Psoas muscle (tissue), 8 donors: Measurements from ENCODE around the gene GPX2. TPM values are rescaled to one million over a fixed set of nuclear protein-coding genes. Genes with fewer than 3 reads are reported as not detected.
"Not testable (repeated sequence)": the region's sequence is repeated elsewhere in the genome, so short reads cannot be mapped to it uniquely, and the experiment has no call there.

Experiments
- ATAC-seq, 4 donors: fragments of 200-7000 bp; cut with Tn5 transposase; one replicate each; pipeline ENCODE4 v1.9.1; 2020; ENCODE audit warnings: moderate library complexity in 3 of 4, mild to moderate bottlenecking in 2 of 4
- DNase-seq, 2 donors: peaks; one replicate each; pipeline ENCODE4 v3.0.0-alpha.2; 2020
- H3K27ac ChIP-seq: fragments of 200-600 bp; one replicate; pipeline ENCODE4 v1.8.0; 2022
- H3K27me3 ChIP-seq, 3 donors: fragments of 200-600 bp in 1 of 3; one replicate each; pipeline versions ENCODE4 v1.6.1 to v1.8.0; 2013 to 2022; ENCODE audit warnings: low read length in 2 of 3, mild to moderate bottlenecking in 2 of 3, moderate library complexity in 1 of 3; ENCODE audit not compliant: insufficient read depth in 3 of 3
- H3K36me3 ChIP-seq, 2 donors: fragments of 200-600 bp in 1 of 2; one replicate each; pipeline versions ENCODE4 v1.6.1 to v1.8.0; 2013 to 2022; ENCODE audit warnings: low read depth in 1 of 2, mild to moderate bottlenecking in 1 of 2, moderate library complexity in 1 of 2; ENCODE audit not compliant: insufficient read depth in 1 of 2
- H3K4me1 ChIP-seq: fragments of 200-600 bp; one replicate; pipeline ENCODE4 v1.8.0; 2022
- H3K4me3 ChIP-seq: fragments of 200-600 bp; one replicate; pipeline ENCODE4 v1.8.0; 2022; ENCODE audit warnings: mild to moderate bottlenecking
- H3K9me3 ChIP-seq: fragments of 200-600 bp; one replicate; pipeline ENCODE4 v1.8.0; 2022
- WGBS, 3 donors: extraction: QIAGEN DNeasy Blood & Tissue Kit; methylation state at CpG; one replicate each; pipeline versions ENCODE4 v1.1.6 to v1.1.7; 2013; 5-methylcytosine and 5-hydroxymethylcytosine counted together
- intact Hi-C, 2 donors: fragments of 100-400 bp; cut with DNase I; formaldehyde crosslinking; loops; one replicate each; pipeline versions ENCODE4 v1.11.0 to v1.14.2; 2022
- polyA plus RNA-seq, 3 donors: library from polyadenylated mRNA; stranded (reverse); fragments of 200-250 nt; gene quantifications; one replicate each; pipeline ENCODE4 v1.2.3, GENCODE V29; 2013
- total RNA-seq, 4 donors: library from RNA; stranded (reverse); fragmentation: NEBNext Ultra II Directional in 2 of 4; extraction: Animal tissue kit (Norgen Biotek cat#: 25700) in 2 of 4; gene quantifications; one replicate each; pipeline versions ENCODE4 v1.2.1 to v1.2.4, GENCODE V29; 2021 to 2023
- TF ChIP-seq, protein P1 (sequence below): fragments of 200-600 bp; IDR thresholded peaks from one replicate; pipeline ENCODE4 v1.8.0; 2022; ENCODE audit warnings: antibody characterized with exemption
- donor health status: healthy with polysubstance abuse.
- donor health status: DM: no; HTN: no; CAD: no; lungs with moderate emphysema.
- donor health status: Bipolar disorder and iron deficiency.
- donor health status: healthy.
- donor health status: DM: yes; HTN: yes; CAD: no.
- donor health status: DM: no; HTN: no; CAD: no.
- donor health status: DM: no; HTN: no; CAD: no.
- donor health status: DM: yes; HTN: yes; CAD: no.

The GPX2 gene
- total and polyA plus RNA-seq, 7 donors = 0.04 to 0.21 TPM; not detected in 5

DNA sequence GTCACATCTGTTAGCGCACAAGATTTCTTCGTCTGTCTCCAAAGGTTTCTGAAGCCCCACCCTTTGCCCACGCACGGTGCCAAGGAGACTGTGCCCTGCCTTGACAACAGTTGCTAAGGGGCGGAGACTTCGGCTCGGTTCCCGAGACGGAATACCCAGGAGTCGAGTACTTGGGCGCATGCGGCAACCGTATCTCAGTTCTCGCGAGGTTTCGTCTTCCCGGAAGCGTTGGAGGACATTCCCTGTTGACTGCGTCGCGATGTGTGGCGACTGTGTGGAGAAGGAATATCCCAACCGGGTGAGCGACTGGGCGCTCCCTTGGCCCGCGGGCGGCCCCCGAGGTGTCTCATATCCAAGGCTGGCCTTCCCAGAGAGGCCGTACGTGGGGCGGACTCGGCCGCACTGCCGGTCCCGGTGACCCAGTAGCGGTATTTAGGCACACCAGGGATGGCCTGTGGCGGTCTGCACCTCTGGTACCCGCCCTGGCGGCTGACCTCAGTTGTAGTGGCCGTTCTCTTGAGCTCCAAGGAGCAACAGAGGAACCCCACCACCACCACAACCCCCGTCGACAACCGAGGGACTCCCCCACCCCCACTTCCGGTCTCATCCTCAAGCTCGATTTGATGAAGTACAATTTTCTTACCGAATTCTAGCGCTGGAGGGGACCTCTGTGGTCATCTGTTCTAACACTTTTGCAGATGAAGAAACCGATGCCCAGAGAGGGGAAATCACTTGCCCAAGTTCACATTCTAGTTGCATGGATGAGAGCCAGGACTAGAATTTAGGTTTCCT, 28.1 kb downstream of the GPX2 start, which contains the start of gene CHURC1:
CHURC1 (plus strand) TSS at position 219 of the 792 bp plus-strand sequence; CDS start at position 260, 41 bp downstream.
- 0% methylated on average over 49 of the region's 49 CpGs for WGBS, 3 donors
- TF ChIP-seq, protein P1, sequence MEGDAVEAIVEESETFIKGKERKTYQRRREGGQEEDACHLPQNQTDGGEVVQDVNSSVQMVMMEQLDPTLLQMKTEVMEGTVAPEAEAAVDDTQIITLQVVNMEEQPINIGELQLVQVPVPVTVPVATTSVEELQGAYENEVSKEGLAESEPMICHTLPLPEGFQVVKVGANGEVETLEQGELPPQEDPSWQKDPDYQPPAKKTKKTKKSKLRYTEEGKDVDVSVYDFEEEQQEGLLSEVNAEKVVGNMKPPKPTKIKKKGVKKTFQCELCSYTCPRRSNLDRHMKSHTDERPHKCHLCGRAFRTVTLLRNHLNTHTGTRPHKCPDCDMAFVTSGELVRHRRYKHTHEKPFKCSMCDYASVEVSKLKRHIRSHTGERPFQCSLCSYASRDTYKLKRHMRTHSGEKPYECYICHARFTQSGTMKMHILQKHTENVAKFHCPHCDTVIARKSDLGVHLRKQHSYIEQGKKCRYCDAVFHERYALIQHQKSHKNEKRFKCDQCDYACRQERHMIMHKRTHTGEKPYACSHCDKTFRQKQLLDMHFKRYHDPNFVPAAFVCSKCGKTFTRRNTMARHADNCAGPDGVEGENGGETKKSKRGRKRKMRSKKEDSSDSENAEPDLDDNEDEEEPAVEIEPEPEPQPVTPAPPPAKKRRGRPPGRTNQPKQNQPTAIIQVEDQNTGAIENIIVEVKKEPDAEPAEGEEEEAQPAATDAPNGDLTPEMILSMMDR = no peak
- DNase-seq (peak; percentile 99), ATAC-seq (peak; percentile 98 to 99 (median 99))
- Histone ChIP-seq H3K4me1 (peaks cover 39% of the 10 kb centered on the region), H3K36me3 (no peaks in the 10 kb centered on the region), H3K27me3 (no peaks in the 10 kb centered on the region), H3K4me3 (peak within 1 kb of the TSS; percentile 99), H3K27ac (peak within 1 kb of the TSS; percentile 100), H3K9me3 (no peaks in the 10 kb centered on the region)
- intact Hi-C loops = no loop called here

DNA sequence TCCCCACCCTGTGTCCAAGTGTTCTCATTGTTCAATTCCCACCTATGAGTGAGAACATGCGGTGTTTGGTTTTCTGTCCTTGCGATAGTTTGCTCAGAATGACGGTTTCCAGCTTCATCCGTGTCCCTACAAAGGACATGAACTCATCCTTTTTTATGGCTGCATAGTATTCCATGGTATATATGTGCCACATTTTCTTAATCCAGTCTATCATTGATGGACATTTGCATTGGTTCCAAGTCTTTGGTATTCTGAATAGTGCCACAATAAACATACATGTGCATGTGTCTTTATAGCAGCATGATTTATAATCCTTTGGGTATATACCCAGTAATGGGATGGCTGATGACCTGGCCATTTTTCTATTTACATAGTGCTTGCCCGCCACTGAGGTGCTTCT, 29.1 kb downstream of the GPX2 start:
- H3K36me3 ChIP-seq, H3K27ac ChIP-seq, DNase-seq, intact Hi-C loops, ATAC-seq, H3K27me3 ChIP-seq, H3K9me3 ChIP-seq: not testable (repeated sequence)
- Histone ChIP-seq H3K4me1 (peaks cover 29% of the 10 kb centered on the region), H3K4me3 (peak overlapping the region; percentile 99)
- 18 to 38% (median 29%) methylated on average over 1 to 4 of the region's 5 CpGs for WGBS, 3 donors

DNA sequence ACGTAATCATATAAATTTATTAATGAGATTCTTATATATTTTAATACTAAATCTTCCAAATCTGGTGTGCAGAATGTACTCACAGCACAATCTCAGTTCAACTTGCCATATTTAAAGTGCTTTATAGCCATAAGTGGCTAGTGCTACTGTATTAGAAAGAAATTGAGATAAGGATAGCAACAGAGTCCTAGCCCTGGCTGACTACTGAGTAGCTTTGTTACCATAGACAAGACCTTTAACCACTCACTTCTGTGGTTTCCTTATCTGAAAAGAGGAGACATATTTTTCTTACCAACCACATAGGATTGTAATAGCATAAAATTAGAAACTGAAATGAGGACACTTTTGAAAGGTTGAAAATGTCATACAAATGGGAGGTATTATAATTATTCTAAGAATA, 30.3 kb downstream of the GPX2 start:
- no peak overlapping the region for H3K27ac ChIP-seq
- TF ChIP-seq, protein P1 = no peak
- intact Hi-C loops = no loop called here

DNA sequence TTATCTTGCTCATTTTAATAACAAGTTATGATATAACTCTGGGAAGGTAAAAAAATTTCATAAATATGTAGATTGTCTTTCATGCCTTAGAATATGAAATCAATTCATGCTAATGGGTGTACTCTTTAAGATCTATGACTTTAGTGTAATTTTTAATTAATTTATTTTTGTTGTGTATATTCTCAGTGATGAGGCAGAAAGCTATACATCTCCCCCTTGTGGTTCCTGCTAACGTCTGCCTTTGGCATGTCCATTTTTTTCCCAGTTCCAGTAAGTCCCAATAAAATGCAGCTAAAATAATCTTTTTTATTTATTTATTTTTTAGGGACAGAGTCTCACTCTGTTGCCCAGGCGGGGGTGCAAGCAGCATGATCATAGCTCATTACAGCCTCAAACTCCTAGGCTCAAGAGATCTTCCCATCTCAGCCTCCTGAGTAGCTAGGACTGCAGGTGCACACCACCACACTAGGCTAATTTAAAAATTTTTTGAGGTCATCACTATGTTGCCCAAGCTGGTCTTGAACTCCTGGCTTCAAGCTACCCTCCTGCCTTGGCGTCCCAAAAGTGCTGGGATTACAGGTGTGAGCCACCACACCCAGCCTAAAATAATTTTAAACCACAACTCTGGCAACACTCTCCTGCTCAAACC, 31.6 kb downstream of the GPX2 start:
- peaks cover 9% of the 10 kb centered on the region for H3K4me1 ChIP-seq
- intact Hi-C loops = no loop called here
- WGBS, 3 donors = 24 to 32% (median 28%) methylated on average over 3 of the region's 3 CpGs
- H3K9me3 ChIP-seq = no peaks in the 10 kb centered on the region
- TF ChIP-seq, protein P1 = peak; percentile 40
- no peak overlapping the region for H3K27ac ChIP-seq
- no peak overlapping the region for H3K4me3 ChIP-seq
- DNase-seq = no peak
- no peaks in the 10 kb centered on the region for H3K36me3 ChIP-seq
- H3K27me3 ChIP-seq = no peaks in the 10 kb centered on the region
- ATAC-seq = no peak

More for the DNA sequence above, 30.3 kb downstream of the GPX2 start:
- no peak overlapping the region for H3K4me3 ChIP-seq
- WGBS, 3 donors = 0 to 53% (median 0%) methylated on average over 1 of the region's 1 CpG
- peaks cover 17% of the 10 kb centered on the region for H3K4me1 ChIP-seq
- DNase-seq = no peak
- H3K27me3 ChIP-seq = no peaks in the 10 kb centered on the region
- ATAC-seq = no peak
- no peaks in the 10 kb centered on the region for H3K36me3 ChIP-seq
- H3K9me3 ChIP-seq = no peaks in the 10 kb centered on the region

DNA sequence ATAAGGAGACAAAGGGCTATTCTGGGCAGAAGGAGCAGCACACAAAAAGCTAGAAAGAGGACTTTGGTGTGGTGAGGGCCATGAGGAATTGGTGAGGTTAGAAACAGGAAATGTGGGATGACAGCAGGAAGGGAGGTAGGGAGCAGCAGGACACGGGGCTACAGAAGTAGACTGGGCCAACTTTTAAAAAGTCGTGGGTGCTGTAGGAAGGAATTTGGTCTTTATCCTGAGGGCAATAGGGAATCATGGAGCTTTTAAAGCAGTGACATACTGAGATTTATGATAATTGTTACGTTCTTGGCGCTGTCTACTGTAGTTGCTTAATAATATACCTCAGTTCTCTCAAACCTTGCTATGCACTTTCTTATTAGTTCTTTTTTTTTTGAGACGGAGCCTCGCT, 36.5 kb downstream of the GPX2 start:
- WGBS, 3 donors = 73 to 80% (median 77%) methylated on average over 6 of the region's 6 CpGs
- Histone ChIP-seq H3K36me3 (no peaks in the 10 kb centered on the region), H3K4me3 (no peak overlapping the region), H3K9me3 (no peaks in the 10 kb centered on the region), H3K4me1 (no peaks in the 10 kb centered on the region), H3K27me3 (no peaks in the 10 kb centered on the region), H3K27ac (no peak overlapping the region)
- intact Hi-C loops = no loop called here
- TF ChIP-seq, protein P1 = no peak
- ATAC-seq (no peak), DNase-seq (no peak)
